ENCODE results near the gene ATIC. TPM values are rescaled to one million over a fixed set of nuclear protein-coding genes. Genes with fewer than 3 reads are reported as not detected.

The ATIC gene
- total RNA-seq, 1 experiment from 2014 or later = 173 TPM

DNA sequence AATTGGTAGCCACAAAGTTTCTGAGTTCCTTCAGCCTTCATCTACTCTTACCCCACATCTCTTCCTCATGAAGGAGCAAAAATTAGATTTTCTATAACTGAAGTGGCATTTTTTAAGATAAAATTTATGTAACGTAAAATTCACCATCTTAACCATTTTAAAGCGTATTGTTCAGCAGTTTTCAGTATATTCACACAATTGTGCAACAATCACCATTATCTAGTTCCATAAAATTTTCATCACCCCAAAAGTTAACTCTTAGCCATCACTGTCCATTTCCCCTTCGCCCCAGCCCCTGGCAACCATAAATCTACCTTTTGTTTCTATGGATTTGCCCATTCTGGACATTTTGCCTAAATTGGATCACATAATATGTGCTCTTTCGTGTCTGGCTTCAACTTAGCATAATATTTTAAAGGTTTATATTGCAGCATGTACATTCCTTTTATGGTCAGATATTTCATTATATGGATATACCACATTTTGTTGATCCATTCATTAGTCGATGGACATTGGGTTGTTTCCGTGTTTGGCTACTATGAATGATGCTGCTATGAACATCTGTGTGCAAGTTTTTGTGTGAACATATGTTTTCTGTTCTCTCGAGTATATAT, 44.6 kb downstream of the ATIC start:
- no peak overlapping the region for H3K4me2 ChIP-seq (ENCODE audit: low read length)
- H3K36me3 ChIP-seq (ENCODE audit: control insufficient read depth in 1 of 2, insufficient read depth in 2 of 2, low read length in 2 of 2) = peaks cover 0 to 3% of the 10 kb centered on the region in 2 experiments; a peak in 2 of 4 replicates
- H3K4me3 ChIP-seq (replicated peaks in 1 of 2; ENCODE audit: low read depth in 1 of 2, low read length in 2 of 2) = no peak overlapping the region
- H3K79me2 ChIP-seq (ENCODE audit: insufficient read depth, low read length) = no peaks in the 10 kb centered on the region
- ChIA-PET CTCF (no interaction called here), POLR2A (no interaction called here), RAD21 (ENCODE audit: low non-redundant PET in 1 of 2, low total read pairs in 2 of 2, uncharacterized antibody in 2 of 2, unreplicated experiment in 2 of 2) (no interaction called here)
- H3K27me3 ChIP-seq (ENCODE audit: insufficient read depth, low read length) = no peaks in the 10 kb centered on the region
- no peak for TF ChIP-seq FOSL1 (IDR thresholded peaks at IDR 0.05; ENCODE audit: low read depth)
- TF ChIP-seq POLR2A (IDR thresholded peaks at IDR 0.05; ENCODE audit: borderline replicate concordance, extremely low read depth, insufficient read depth, insufficient read length) = no peak
- no peak for TF ChIP-seq RAD21 (IDR thresholded peaks at IDR 0.05; ENCODE audit: low read depth)
- no peak for TF ChIP-seq JUND (IDR thresholded peaks at IDR 0.05)
- TF ChIP-seq, protein P1, sequence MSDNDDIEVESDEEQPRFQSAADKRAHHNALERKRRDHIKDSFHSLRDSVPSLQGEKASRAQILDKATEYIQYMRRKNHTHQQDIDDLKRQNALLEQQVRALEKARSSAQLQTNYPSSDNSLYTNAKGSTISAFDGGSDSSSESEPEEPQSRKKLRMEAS (IDR thresholded peaks at IDR 0.05) = no peak
- TF ChIP-seq, protein P2, sequence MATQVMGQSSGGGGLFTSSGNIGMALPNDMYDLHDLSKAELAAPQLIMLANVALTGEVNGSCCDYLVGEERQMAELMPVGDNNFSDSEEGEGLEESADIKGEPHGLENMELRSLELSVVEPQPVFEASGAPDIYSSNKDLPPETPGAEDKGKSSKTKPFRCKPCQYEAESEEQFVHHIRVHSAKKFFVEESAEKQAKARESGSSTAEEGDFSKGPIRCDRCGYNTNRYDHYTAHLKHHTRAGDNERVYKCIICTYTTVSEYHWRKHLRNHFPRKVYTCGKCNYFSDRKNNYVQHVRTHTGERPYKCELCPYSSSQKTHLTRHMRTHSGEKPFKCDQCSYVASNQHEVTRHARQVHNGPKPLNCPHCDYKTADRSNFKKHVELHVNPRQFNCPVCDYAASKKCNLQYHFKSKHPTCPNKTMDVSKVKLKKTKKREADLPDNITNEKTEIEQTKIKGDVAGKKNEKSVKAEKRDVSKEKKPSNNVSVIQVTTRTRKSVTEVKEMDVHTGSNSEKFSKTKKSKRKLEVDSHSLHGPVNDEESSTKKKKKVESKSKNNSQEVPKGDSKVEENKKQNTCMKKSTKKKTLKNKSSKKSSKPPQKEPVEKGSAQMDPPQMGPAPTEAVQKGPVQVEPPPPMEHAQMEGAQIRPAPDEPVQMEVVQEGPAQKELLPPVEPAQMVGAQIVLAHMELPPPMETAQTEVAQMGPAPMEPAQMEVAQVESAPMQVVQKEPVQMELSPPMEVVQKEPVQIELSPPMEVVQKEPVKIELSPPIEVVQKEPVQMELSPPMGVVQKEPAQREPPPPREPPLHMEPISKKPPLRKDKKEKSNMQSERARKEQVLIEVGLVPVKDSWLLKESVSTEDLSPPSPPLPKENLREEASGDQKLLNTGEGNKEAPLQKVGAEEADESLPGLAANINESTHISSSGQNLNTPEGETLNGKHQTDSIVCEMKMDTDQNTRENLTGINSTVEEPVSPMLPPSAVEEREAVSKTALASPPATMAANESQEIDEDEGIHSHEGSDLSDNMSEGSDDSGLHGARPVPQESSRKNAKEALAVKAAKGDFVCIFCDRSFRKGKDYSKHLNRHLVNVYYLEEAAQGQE (IDR thresholded peaks at IDR 0.05; ENCODE audit: low read depth) = no peak
- TF ChIP-seq TCF7L2 (IDR thresholded peaks at IDR 0.05; ENCODE audit: borderline replicate concordance, extremely low read depth, insufficient read depth, insufficient read length) = no peak
- no peak for TF ChIP-seq SIN3A (IDR thresholded peaks at IDR 0.05; ENCODE audit: low read depth)
- no peak for TF ChIP-seq EZH2phosphoT487 (IDR thresholded peaks at IDR 0.05; ENCODE audit: borderline replicate concordance)
- TF ChIP-seq, protein P3, sequence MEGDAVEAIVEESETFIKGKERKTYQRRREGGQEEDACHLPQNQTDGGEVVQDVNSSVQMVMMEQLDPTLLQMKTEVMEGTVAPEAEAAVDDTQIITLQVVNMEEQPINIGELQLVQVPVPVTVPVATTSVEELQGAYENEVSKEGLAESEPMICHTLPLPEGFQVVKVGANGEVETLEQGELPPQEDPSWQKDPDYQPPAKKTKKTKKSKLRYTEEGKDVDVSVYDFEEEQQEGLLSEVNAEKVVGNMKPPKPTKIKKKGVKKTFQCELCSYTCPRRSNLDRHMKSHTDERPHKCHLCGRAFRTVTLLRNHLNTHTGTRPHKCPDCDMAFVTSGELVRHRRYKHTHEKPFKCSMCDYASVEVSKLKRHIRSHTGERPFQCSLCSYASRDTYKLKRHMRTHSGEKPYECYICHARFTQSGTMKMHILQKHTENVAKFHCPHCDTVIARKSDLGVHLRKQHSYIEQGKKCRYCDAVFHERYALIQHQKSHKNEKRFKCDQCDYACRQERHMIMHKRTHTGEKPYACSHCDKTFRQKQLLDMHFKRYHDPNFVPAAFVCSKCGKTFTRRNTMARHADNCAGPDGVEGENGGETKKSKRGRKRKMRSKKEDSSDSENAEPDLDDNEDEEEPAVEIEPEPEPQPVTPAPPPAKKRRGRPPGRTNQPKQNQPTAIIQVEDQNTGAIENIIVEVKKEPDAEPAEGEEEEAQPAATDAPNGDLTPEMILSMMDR (IDR thresholded peaks at IDR 0.05 in 2 of 3, conservative IDR thresholded peaks at IDR 0.05 in 1 of 3; ENCODE audit: borderline replicate concordance in 1 of 3, insufficient read depth in 1 of 3, low read depth in 2 of 3, low read length in 2 of 3) = no peak
- H4K20me1 ChIP-seq (ENCODE audit: insufficient read depth) = no peaks in the 10 kb centered on the region
- no peak overlapping the region for H3K27ac ChIP-seq (ENCODE audit: low read depth, low read length)
- DNase-seq (ENCODE audit: low read depth, low spot score) = no peak
- no peak for ATAC-seq
- H2AFZ ChIP-seq (ENCODE audit: low read depth, low read length, poor library complexity, severe bottlenecking) = no peak overlapping the region
- BruUV-seq (replicated peaks) = no TSS peak
- H3K9me3 ChIP-seq (ENCODE audit: control insufficient read depth in 1 of 2, insufficient read depth in 1 of 2, low read depth in 1 of 2, low read length in 2 of 2) = no peaks in the 10 kb centered on the region
- no peaks in the 10 kb centered on the region for H3K9me2 ChIP-seq (ENCODE audit: insufficient read depth)
- intact Hi-C loops (cut with micrococcal nuclease) = no loop called here
- no peaks in the 10 kb centered on the region for H3K4me1 ChIP-seq (ENCODE audit: control insufficient read depth in 1 of 2, insufficient read depth in 2 of 2, low read length in 2 of 2)
- no peak overlapping the region for H3K9ac ChIP-seq (ENCODE audit: low read length)

Data from HCT116 (cell line).